ENCODE measurements around the gene KCNH2. TPM values are rescaled to one million over a fixed set of nuclear protein-coding genes. Genes with fewer than 3 reads are reported as not detected.

KCNH2 gene
- total RNA-seq, 1 donor from 2014 or later: under 0.01 TPM

GRCh38 chr7:150973571-150974451 is 4.3 kb downstream of the KCNH2 start:
- peaks cover 26% of the 10 kb centered on the region for H3K27me3 ChIP-seq (ENCODE audit: control insufficient read depth, insufficient read depth, low read length)
- H3K36me3 ChIP-seq (ENCODE audit: control insufficient read depth, insufficient read depth, low read length): no peaks in the 10 kb centered on the region
- no peak overlapping the region for H3K4me3 ChIP-seq (ENCODE audit: low read depth, low read length)
- peak; percentile 13 for DNase-seq (ENCODE audit: low read depth)
- no peak for FAIRE-seq
- TF ChIP-seq CTCF (IDR thresholded peaks at IDR 0.05; ENCODE audit: insufficient read depth, low read length, severe bottlenecking): no peak

- no peak overlapping the region for H3K4me3 ChIP-seq (ENCODE audit: low read depth, low read length)
- no peak for FAIRE-seq
- no peak for TF ChIP-seq CTCF (IDR thresholded peaks at IDR 0.05; ENCODE audit: insufficient read depth, low read length, severe bottlenecking)
- no peaks in the 10 kb centered on the region for H3K36me3 ChIP-seq (ENCODE audit: control insufficient read depth, insufficient read depth, low read length)
- no peak for DNase-seq (ENCODE audit: low read depth)
- peaks cover 26% of the 10 kb centered on the region for H3K27me3 ChIP-seq (ENCODE audit: control insufficient read depth, insufficient read depth, low read length)
These were observed 5.4 kb downstream of the KCNH2 start for GRCh38 chr7:150972741-150973140.

GRCh38 chr7:150972023-150972468 is 6.1 kb downstream of the KCNH2 start:
- Histone ChIP-seq H3K36me3 (ENCODE audit: control insufficient read depth, insufficient read depth, low read length) (no peaks in the 10 kb centered on the region), H3K27me3 (ENCODE audit: control insufficient read depth, insufficient read depth, low read length) (peaks cover 25% of the 10 kb centered on the region), H3K4me3 (ENCODE audit: low read depth, low read length) (no peak overlapping the region)
- FAIRE-seq: no peak
- no peak for TF ChIP-seq CTCF (IDR thresholded peaks at IDR 0.05; ENCODE audit: insufficient read depth, low read length, severe bottlenecking)
- DNase-seq (ENCODE audit: low read depth): no peak

GRCh38 chr7:150971242-150972022 is 6.7 kb downstream of the KCNH2 start:
- TF ChIP-seq CTCF (IDR thresholded peaks at IDR 0.05; ENCODE audit: insufficient read depth, low read length, severe bottlenecking): no peak
- Histone ChIP-seq H3K4me3 (ENCODE audit: low read depth, low read length) (no peak overlapping the region), H3K36me3 (ENCODE audit: control insufficient read depth, insufficient read depth, low read length) (no peaks in the 10 kb centered on the region), H3K27me3 (ENCODE audit: control insufficient read depth, insufficient read depth, low read length) (peaks cover 21% of the 10 kb centered on the region)
- DNase-seq (ENCODE audit: low read depth): no peak
- no peak for FAIRE-seq

- DNase-seq (ENCODE audit: low read depth) (no peak), FAIRE-seq (no peak)
- Histone ChIP-seq H3K36me3 (ENCODE audit: control insufficient read depth, insufficient read depth, low read length) (no peaks in the 10 kb centered on the region), H3K4me3 (ENCODE audit: low read depth, low read length) (no peak overlapping the region), H3K27me3 (ENCODE audit: control insufficient read depth, insufficient read depth, low read length) (peaks cover 17% of the 10 kb centered on the region)
- no peak for TF ChIP-seq CTCF (IDR thresholded peaks at IDR 0.05; ENCODE audit: insufficient read depth, low read length, severe bottlenecking)
These were observed 7.7 kb downstream of the KCNH2 start for GRCh38 chr7:150970424-150970823.
